ENCODE measurements around the gene LRGUK. TPM values are rescaled to one million over a fixed set of nuclear protein-coding genes. Genes with fewer than 3 reads are reported as not detected.

The LRGUK gene
- total and polyA plus RNA-seq, 2 of the 8 experiments (the other 6 are each of a cell fraction or from before 2014, with no cell fraction given): 1.5 to 3.6 TPM

- TF ChIP-seq PHF8 (conservative IDR thresholded peaks at IDR 0.05; ENCODE audit: low read depth, low read length) (no peak), HDAC6 (IDR thresholded peaks at IDR 0.05; ENCODE audit: low read depth, low read length) (no peak)
Measured at GRCh38 chr7:134248196-134248595, 121.1 kb downstream of the LRGUK start (continued).
